ENCODE results near the gene BST1.

BST1 gene

DNA sequence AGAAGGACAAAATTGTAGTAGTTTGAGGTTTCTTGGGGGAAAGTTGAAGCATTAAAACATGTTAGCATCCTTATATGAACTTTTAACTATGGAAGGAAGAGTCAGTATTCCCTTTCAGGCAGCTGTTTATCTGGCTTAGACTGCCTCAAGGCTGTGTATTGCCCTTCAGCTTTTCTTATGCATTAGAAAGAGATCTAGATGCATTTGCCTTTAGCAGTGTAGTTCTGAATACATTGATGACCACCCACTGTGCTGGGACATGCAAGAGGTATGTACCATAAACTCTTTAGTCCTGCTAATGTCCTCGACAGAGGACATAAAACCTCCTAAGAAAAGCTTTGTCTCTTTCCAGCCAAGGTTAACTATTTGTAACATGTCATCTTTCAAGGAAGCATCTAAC is 18.4 kb upstream of the BST1 start:
- Histone ChIP-seq H3K27ac (ENCODE audit: low read depth, low read length) (no peak overlapping the region), H2AK5ac (ENCODE audit: low read length) (no peak overlapping the region), H4K8ac (ENCODE audit: low read depth, low read length) (no peak overlapping the region), H3K4me2 (ENCODE audit: low read length) (no peak overlapping the region), H2BK5ac (ENCODE audit: low read length) (no peak overlapping the region), H3K27me3 (ENCODE audit: insufficient read depth, low read length, poor library complexity) (no peaks in the 10 kb centered on the region), H3K4ac (ENCODE audit: low read depth, low read length) (no peak overlapping the region), H3K4me1 (ENCODE audit: control insufficient read depth, low read depth, low read length) (no peaks in the 10 kb centered on the region), H3K18ac (ENCODE audit: low read length) (no peak overlapping the region), H3K79me2 (ENCODE audit: control insufficient read depth, insufficient read depth, low read length) (peaks cover 24% of the 10 kb centered on the region), H3K4me3 (ENCODE audit: low read length) (no peak overlapping the region), H3K9ac (ENCODE audit: low read length) (no peak overlapping the region), H3K56ac (ENCODE audit: low read length) (no peak overlapping the region), H2BK15ac (replicated peaks; ENCODE audit: low read depth) (no peak overlapping the region), H2BK120ac (ENCODE audit: low read depth, low read length) (no peak overlapping the region), H4K5ac (ENCODE audit: low read length) (no peak overlapping the region), H3K36me3 (ENCODE audit: control insufficient read depth, insufficient read depth, low read length) (no peaks in the 10 kb centered on the region), H3K79me1 (ENCODE audit: low read length) (peaks cover 5% of the 10 kb centered on the region), H3K23ac (ENCODE audit: low read length) (no peak overlapping the region)
- WGBS (ENCODE audit: extremely low coverage, insufficient coverage, low lambda C conversion rate): no CpG with 5 or more reads among the region's 1 CpG
- peak; percentile 50 for DNase-seq

DNA sequence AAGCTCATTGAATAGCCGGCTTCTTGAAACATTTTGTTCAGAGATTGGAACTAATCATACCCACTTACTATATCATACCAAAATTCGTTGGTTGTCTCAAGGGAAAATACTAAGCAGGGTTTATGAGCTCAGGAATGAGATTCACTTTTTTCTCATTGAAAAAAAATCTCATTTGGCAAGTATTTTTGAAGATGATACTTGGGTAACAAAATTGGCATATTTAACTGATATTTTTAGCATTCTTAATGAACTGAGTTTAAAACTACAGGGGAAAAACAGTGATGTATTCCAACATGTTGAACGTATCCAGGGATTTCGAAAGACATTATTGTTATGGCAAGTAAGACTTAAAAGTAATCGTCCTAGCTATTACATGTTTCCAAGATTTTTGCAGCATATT is 14.8 kb upstream of the BST1 start:
- H2AK5ac ChIP-seq (ENCODE audit: low read length): no peak overlapping the region
- no peak overlapping the region for H2BK120ac ChIP-seq (ENCODE audit: low read depth, low read length)
- H4K8ac ChIP-seq (ENCODE audit: low read depth, low read length): no peak overlapping the region
- no peak overlapping the region for H4K5ac ChIP-seq (ENCODE audit: low read length)
- H3K79me1 ChIP-seq (ENCODE audit: low read length): peaks cover 5% of the 10 kb centered on the region
- no peak overlapping the region for H3K4me3 ChIP-seq (ENCODE audit: low read length)
- no peak overlapping the region for H3K23ac ChIP-seq (ENCODE audit: low read length)
- no peak overlapping the region for H2BK5ac ChIP-seq (ENCODE audit: low read length)
- H3K4me2 ChIP-seq (ENCODE audit: low read length): no peak overlapping the region
- H3K4ac ChIP-seq (ENCODE audit: low read depth, low read length): no peak overlapping the region
- H3K9ac ChIP-seq (ENCODE audit: low read length): no peak overlapping the region
- no peaks in the 10 kb centered on the region for H3K27me3 ChIP-seq (ENCODE audit: insufficient read depth, low read length, poor library complexity)
- H3K27ac ChIP-seq (ENCODE audit: low read depth, low read length): no peak overlapping the region
- peaks cover 4% of the 10 kb centered on the region for H3K4me1 ChIP-seq (ENCODE audit: control insufficient read depth, low read depth, low read length)
- no peak overlapping the region for H2BK15ac ChIP-seq (replicated peaks; ENCODE audit: low read depth)
- no peaks in the 10 kb centered on the region for H3K36me3 ChIP-seq (ENCODE audit: control insufficient read depth, insufficient read depth, low read length)
- H3K56ac ChIP-seq (ENCODE audit: low read length): no peak overlapping the region
- no peak for DNase-seq
- WGBS (ENCODE audit: extremely low coverage, insufficient coverage, low lambda C conversion rate): no CpG with 5 or more reads among the region's 5 CpGs
- no peak overlapping the region for H3K18ac ChIP-seq (ENCODE audit: low read length)
- peaks cover 5% of the 10 kb centered on the region for H3K79me2 ChIP-seq (ENCODE audit: control insufficient read depth, insufficient read depth, low read length)

DNA sequence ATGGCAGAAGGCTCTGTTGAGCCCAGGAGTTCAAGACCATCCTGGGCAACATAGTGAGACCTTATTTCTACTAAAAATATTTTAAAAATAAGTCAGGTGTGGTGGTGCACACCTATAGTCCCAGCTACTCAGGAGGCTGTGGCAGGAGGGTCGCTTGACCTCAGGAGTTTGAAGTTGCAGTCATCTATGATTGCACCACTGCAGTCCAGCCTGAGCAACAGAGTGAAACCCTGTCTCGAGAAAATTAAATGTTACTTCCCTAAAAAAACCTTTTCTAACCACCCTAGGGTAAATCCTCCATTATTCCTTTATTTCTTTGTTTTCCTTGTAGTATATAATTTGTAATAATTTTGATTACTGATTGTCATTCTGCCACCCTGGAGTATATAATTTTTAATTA is 13.3 kb upstream of the BST1 start:
- peaks cover 4% of the 10 kb centered on the region for H3K4me1 ChIP-seq (ENCODE audit: control insufficient read depth, low read depth, low read length)
- no peak overlapping the region for H3K18ac ChIP-seq (ENCODE audit: low read length)
- H3K23ac ChIP-seq (ENCODE audit: low read length): no peak overlapping the region
- no peak overlapping the region for H4K8ac ChIP-seq (ENCODE audit: low read depth, low read length)
- H2BK5ac ChIP-seq (ENCODE audit: low read length): no peak overlapping the region
- H3K4ac ChIP-seq (ENCODE audit: low read depth, low read length): no peak overlapping the region
- H2BK15ac ChIP-seq (replicated peaks; ENCODE audit: low read depth): no peak overlapping the region
- H2BK120ac ChIP-seq (ENCODE audit: low read depth, low read length): no peak overlapping the region
- no peak overlapping the region for H3K4me3 ChIP-seq (ENCODE audit: low read length)
- H3K79me2 ChIP-seq (ENCODE audit: control insufficient read depth, insufficient read depth, low read length): peaks cover 4% of the 10 kb centered on the region
- WGBS (ENCODE audit: extremely low coverage, insufficient coverage, low lambda C conversion rate): no CpG with 5 or more reads among the region's 2 CpGs
- no peak overlapping the region for H3K4me2 ChIP-seq (ENCODE audit: low read length)
- H3K36me3 ChIP-seq (ENCODE audit: control insufficient read depth, insufficient read depth, low read length): no peaks in the 10 kb centered on the region
- H3K9ac ChIP-seq (ENCODE audit: low read length): no peak overlapping the region
- H2AK5ac ChIP-seq (ENCODE audit: low read length): no peak overlapping the region
- no peak overlapping the region for H3K27ac ChIP-seq (ENCODE audit: low read depth, low read length)
- H3K56ac ChIP-seq (ENCODE audit: low read length): no peak overlapping the region
- no peak overlapping the region for H4K5ac ChIP-seq (ENCODE audit: low read length)
- no peak for DNase-seq
- no peaks in the 10 kb centered on the region for H3K27me3 ChIP-seq (ENCODE audit: insufficient read depth, low read length, poor library complexity)
- H3K79me1 ChIP-seq (ENCODE audit: low read length): peaks cover 4% of the 10 kb centered on the region

DNA sequence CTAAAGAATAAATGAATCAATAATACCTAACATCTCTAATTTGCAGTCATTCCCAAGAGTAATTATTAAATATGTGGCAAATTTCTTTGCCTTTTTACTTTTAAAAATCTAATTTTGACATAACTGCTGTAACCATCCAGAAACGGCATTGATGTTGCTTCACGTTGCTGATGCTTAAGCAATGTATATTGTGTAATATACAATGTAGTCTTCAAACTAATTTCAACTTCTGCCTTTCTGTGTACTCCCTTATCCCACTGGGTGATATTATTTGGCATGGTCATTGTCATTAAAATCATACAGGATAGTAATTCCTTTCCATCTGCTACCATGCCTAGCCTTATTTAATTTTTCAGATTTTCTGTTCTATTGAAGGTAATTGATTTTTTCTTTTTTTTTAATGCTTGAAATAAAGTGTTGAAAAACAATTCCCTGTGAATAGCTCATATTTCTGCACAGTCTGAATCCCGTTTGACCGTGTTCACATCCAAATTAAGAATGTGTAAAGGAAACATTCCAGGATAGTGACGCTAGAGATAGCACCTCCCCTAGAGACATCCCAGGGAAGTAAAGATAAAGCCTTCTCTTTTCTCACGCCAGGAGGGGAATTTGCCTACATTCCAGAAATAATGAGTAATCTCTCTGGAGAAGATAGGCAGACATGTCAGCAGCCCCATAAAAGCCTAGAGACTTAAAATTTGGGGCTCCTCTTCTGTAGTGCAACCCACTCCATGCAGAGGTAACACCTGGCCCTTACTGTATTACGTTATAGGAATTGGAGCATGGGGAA is 12.7 kb upstream of the BST1 start:
- Histone ChIP-seq H3K9ac (ENCODE audit: low read length) (no peak overlapping the region), H3K4ac (ENCODE audit: low read depth, low read length) (peak overlapping the region; percentile 87), H2BK120ac (ENCODE audit: low read depth, low read length) (peak overlapping the region; percentile 88), H3K4me3 (ENCODE audit: low read length) (no peak overlapping the region), H4K5ac (ENCODE audit: low read length) (no peak overlapping the region), H3K27ac (ENCODE audit: low read depth, low read length) (peak overlapping the region; percentile 68), H3K27me3 (ENCODE audit: insufficient read depth, low read length, poor library complexity) (no peaks in the 10 kb centered on the region), H2AK5ac (ENCODE audit: low read length) (no peak overlapping the region), H3K4me2 (ENCODE audit: low read length) (no peak overlapping the region), H3K4me1 (ENCODE audit: control insufficient read depth, low read depth, low read length) (peaks cover 4% of the 10 kb centered on the region), H2BK5ac (ENCODE audit: low read length) (no peak overlapping the region), H3K18ac (ENCODE audit: low read length) (peak overlapping the region; percentile 98), H3K56ac (ENCODE audit: low read length) (no peak overlapping the region), H2BK15ac (replicated peaks; ENCODE audit: low read depth) (no peak overlapping the region), H3K79me2 (ENCODE audit: control insufficient read depth, insufficient read depth, low read length) (peaks cover 2% of the 10 kb centered on the region), H3K79me1 (ENCODE audit: low read length) (peaks cover 2% of the 10 kb centered on the region), H3K23ac (ENCODE audit: low read length) (no peak overlapping the region), H4K8ac (ENCODE audit: low read depth, low read length) (no peak overlapping the region), H3K36me3 (ENCODE audit: control insufficient read depth, insufficient read depth, low read length) (no peaks in the 10 kb centered on the region)
- DNase-seq: peak; percentile 98
- WGBS (ENCODE audit: extremely low coverage, insufficient coverage, low lambda C conversion rate): no CpG with 5 or more reads among the region's 7 CpGs

DNA sequence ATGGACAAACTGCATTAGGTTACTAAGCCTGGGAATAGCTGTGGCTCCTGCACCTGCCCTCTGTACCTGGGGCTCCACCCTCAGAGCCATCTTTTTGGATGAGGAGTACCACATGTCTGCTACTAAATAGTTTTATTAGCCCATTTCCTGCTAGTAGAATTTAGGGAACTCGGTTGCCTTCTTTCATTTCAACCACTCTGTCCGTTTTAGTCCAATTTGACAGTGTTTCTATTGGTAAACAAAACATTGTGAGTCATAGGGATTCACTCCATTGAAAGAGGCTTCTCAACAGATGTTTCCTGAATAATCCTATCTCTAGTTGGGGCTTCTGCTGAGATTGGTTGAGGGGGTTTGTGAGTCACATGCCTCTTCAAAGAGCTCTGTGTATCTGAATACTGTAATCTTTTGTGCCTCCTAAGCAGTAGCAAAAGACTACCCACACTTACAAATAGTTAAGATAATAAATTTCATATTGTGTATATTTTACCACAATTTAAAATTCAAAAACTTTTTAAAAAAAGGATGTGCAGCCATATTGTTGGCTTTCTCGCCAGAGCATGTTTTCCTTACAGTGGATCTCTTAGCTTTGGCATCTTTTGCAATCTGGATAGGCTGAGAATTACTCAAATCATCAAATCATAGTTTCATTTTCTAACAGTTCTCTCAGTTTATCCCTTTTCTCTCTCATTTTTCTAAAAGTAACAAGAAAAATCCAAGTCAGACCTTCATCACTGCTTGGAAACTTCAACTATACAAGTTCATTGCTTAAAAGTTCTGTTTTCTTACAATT is 11.3 kb upstream of the BST1 start:
- Histone ChIP-seq H3K56ac (ENCODE audit: low read length) (no peak overlapping the region), H3K27ac (ENCODE audit: low read depth, low read length) (peak overlapping the region; percentile 68), H3K4me2 (ENCODE audit: low read length) (no peak overlapping the region), H3K36me3 (ENCODE audit: control insufficient read depth, insufficient read depth, low read length) (no peaks in the 10 kb centered on the region), H3K9ac (ENCODE audit: low read length) (no peak overlapping the region), H3K27me3 (ENCODE audit: insufficient read depth, low read length, poor library complexity) (no peaks in the 10 kb centered on the region), H3K4me3 (ENCODE audit: low read length) (no peak overlapping the region), H2AK5ac (ENCODE audit: low read length) (no peak overlapping the region), H3K4ac (ENCODE audit: low read depth, low read length) (peak overlapping the region; percentile 68), H2BK120ac (ENCODE audit: low read depth, low read length) (no peak overlapping the region), H4K8ac (ENCODE audit: low read depth, low read length) (no peak overlapping the region), H2BK5ac (ENCODE audit: low read length) (no peak overlapping the region), H3K18ac (ENCODE audit: low read length) (peak overlapping the region; percentile 98), H3K79me1 (ENCODE audit: low read length) (no peaks in the 10 kb centered on the region), H3K4me1 (ENCODE audit: control insufficient read depth, low read depth, low read length) (peaks cover 4% of the 10 kb centered on the region), H2BK15ac (replicated peaks; ENCODE audit: low read depth) (peak overlapping the region; percentile 74), H3K23ac (ENCODE audit: low read length) (no peak overlapping the region), H3K79me2 (ENCODE audit: control insufficient read depth, insufficient read depth, low read length) (no peaks in the 10 kb centered on the region), H4K5ac (ENCODE audit: low read length) (no peak overlapping the region)
- DNase-seq: no peak
- WGBS (ENCODE audit: extremely low coverage, insufficient coverage, low lambda C conversion rate): no CpG with 5 or more reads among the region's 3 CpGs

All from mesendoderm (in vitro differentiated cells).